HepG2 (cell line): ENCODE data around the gene METTL16. TPM values are rescaled to one million over a fixed set of nuclear protein-coding genes. Genes with fewer than 3 reads are reported as not detected.
A peak's percentile ranks its signal among the peaks of the same experiment; 100 is the strongest.

ENCODE experiments used
- ARNTL ChIP-seq: sonication (generic); formaldehyde crosslinking; IDR thresholded peaks from 2 replicates; pipeline ENCODE4 v1.4.0; 2020; ENCODE audit warnings: mild to moderate bottlenecking, missing genetic modification reagents
- BRCA1 ChIP-seq: sonication (generic); formaldehyde crosslinking; IDR thresholded peaks from 2 replicates; pipeline ENCODE4 v1.4.0; 2020; ENCODE audit warnings: missing genetic modification reagents
- DNMT3B ChIP-seq: conservative IDR thresholded peaks from 2 replicates; pipeline ENCODE4 v1.6.1; 2016; ENCODE audit warnings: missing biosample characterization, control low read depth
- HMG20A ChIP-seq: IDR thresholded peaks from 2 replicates; pipeline ENCODE4 v1.6.1; 2016; ENCODE audit warnings: borderline replicate concordance
- KAT2B ChIP-seq: fragments of 150-350 bp; IDR thresholded peaks from 2 replicates; pipeline ENCODE4 v1.6.1; 2014; ENCODE audit warnings: low read depth, low read length, borderline replicate concordance
- MIXL1 ChIP-seq: IDR thresholded peaks from 2 replicates; pipeline ENCODE4 v1.6.1; 2016
- POLR2A ChIP-seq, 2 experiments: IDR thresholded peaks; 2 replicates each; pipeline ENCODE4 v1.6.1; 2011; ENCODE audit warnings: low read depth in 2 of 2, low read length in 2 of 2, mild to moderate bottlenecking in 1 of 2, moderate library complexity in 1 of 2; ENCODE audit not compliant: insufficient read depth in 1 of 2
- RBM22 ChIP-seq: fragments of 200-400 bp; formaldehyde crosslinking; optimal IDR thresholded peaks from 2 replicates; pipeline ENCODE3; 2017; ENCODE audit warnings: mild to moderate bottlenecking, low read length, moderate library complexity
- SOX13 ChIP-seq, 3 experiments: fragments of 450-650 bp in 1 of 3; sonication (generic) in 1 of 3; formaldehyde crosslinking in 1 of 3; IDR thresholded peaks in 2 of 3; conservative IDR thresholded peaks in 1 of 3; 2 replicates each; pipeline versions ENCODE4 v1.5.0 to v1.6.1; 2016 to 2020; ENCODE audit warnings: antibody characterized with exemption in 1 of 3, mild to moderate bottlenecking in 1 of 3, missing compliant biosample characterization in 1 of 3, missing genetic modification reagents in 1 of 3, moderate library complexity in 1 of 3
- ZNF142 ChIP-seq: sonication (generic); formaldehyde crosslinking; IDR thresholded peaks from 2 replicates; pipeline ENCODE4 v1.4.0; 2020; ENCODE audit warnings: missing genetic modification reagents
- ZNF335 ChIP-seq: sonication (generic); formaldehyde crosslinking; IDR thresholded peaks from 2 replicates; pipeline ENCODE4 v1.4.0; 2020; ENCODE audit warnings: missing genetic modification reagents
- ZNF547 ChIP-seq: sonication (generic); formaldehyde crosslinking; IDR thresholded peaks from 2 replicates; pipeline ENCODE4 v1.5.1; 2020; ENCODE audit warnings: mild to moderate bottlenecking, missing genetic modification reagents
- ZNF549 ChIP-seq: sonication (generic); formaldehyde crosslinking; IDR thresholded peaks from 2 replicates; pipeline ENCODE4 v1.5.0; 2020; ENCODE audit warnings: missing genetic modification reagents
- ZNF761 ChIP-seq: sonication (generic); formaldehyde crosslinking; conservative IDR thresholded peaks from 2 replicates; pipeline ENCODE4 v1.4.0; 2020; ENCODE audit warnings: mild to moderate bottlenecking, missing genetic modification reagents
- ZNF768 ChIP-seq: sonication (generic); formaldehyde crosslinking; IDR thresholded peaks from 2 replicates; pipeline ENCODE4 v1.4.0; 2020; ENCODE audit warnings: missing genetic modification reagents
- ZNF776 ChIP-seq: sonication (generic); formaldehyde crosslinking; IDR thresholded peaks from 2 replicates; pipeline ENCODE4 v1.4.0; 2020; ENCODE audit warnings: mild to moderate bottlenecking, missing genetic modification reagents
- ZNF777 ChIP-seq: sonication (generic); formaldehyde crosslinking; IDR thresholded peaks from 2 replicates; pipeline ENCODE4 v1.4.0; 2020; ENCODE audit warnings: missing genetic modification reagents
- ZNF816 ChIP-seq: sonication (generic); formaldehyde crosslinking; IDR thresholded peaks from 2 replicates; pipeline ENCODE4 v1.8.0; 2022; ENCODE audit warnings: missing genetic modification reagents, mild to moderate bottlenecking, borderline replicate concordance
- ZNF878 ChIP-seq: sonication (generic); formaldehyde crosslinking; IDR thresholded peaks from 2 replicates; pipeline ENCODE4 v1.8.1; 2023; ENCODE audit warnings: mild to moderate bottlenecking, missing genetic modification reagents, moderate library complexity
- polyA plus RNA-seq, 8 experiments: library from polyadenylated mRNA; depleted of rRNA in 3 of 8; stranded (reverse) in 7 of 8; unstranded in 1 of 8; fragments of >200 nt; fragmentation: Illumina TruSeq in 4 of 8; extraction: Trizol in 4 of 8; gene quantifications; 2 replicates each; pipeline versions ENCODE4 v1.2.1 to v1.2.3, GENCODE V29; 2011 to 2016; ENCODE audit warnings: low read depth in 4 of 8, missing spikeins in 1 of 8, mixed read lengths in 1 of 8; ENCODE audit not compliant: insufficient read depth in 1 of 8
- total RNA-seq, 5 experiments: library from RNA; depleted of rRNA; stranded (reverse); fragments of >200 nt; fragmentation: Illumina TruSeq; extraction: Trizol; gene quantifications; 2 replicates each; pipeline ENCODE4 v1.2.3, GENCODE V29; 2016; ENCODE audit warnings: low read depth in 1 of 5
- TF ChIP-seq, protein P1 (sequence below): sonication (generic); IDR thresholded peaks from 2 replicates; pipeline ENCODE4 v1.6.1; 2016; ENCODE audit warnings: low read depth, borderline replicate concordance
- TF ChIP-seq, protein P2 (sequence below): sonication (generic); formaldehyde crosslinking; conservative IDR thresholded peaks from 2 replicates; pipeline ENCODE4 v1.8.0; 2022; ENCODE audit warnings: low read depth, missing genetic modification reagents

The METTL16 gene
- total and polyA plus RNA-seq, 2 of the 13 experiments (the other 11 are each of a cell fraction or from before 2014, with no cell fraction given), result 11.6 to 18.5 TPM

GRCh38 chr17:2511462-2512369 lies at the start of gene METTL16 (continued):
- TF ChIP-seq ZNF816 (CRISPR knock-in tag), result 0 out of 2 replicates have a peak, but pooled peaks have one; percentile 51
- TF ChIP-seq POLR2A (IDR thresholded peaks at IDR 0.05; ENCODE audit: insufficient read depth in 1 of 2, low read depth in 2 of 2, low read length in 2 of 2), result peak; percentile 80 to 92
- no peak; the same call in 1 of the 2 replicates for TF ChIP-seq ZNF878
- no peak; the same call in 1 of the 2 replicates for TF ChIP-seq HMG20A
- TF ChIP-seq ZNF549 (CRISPR knock-in tag), result no peak
- TF ChIP-seq SOX13 (IDR thresholded peaks at IDR 0.05), result 0 out of 2 replicates have a peak, but pooled peaks have one; percentile 25
- TF ChIP-seq SOX13 (CRISPR knock-in tag; conservative IDR thresholded peaks at IDR 0.05 in 1 of 2, IDR thresholded peaks at IDR 0.05 in 1 of 2), result no peak
- TF ChIP-seq ARNTL, result no peak
- peak; percentile 55 for TF ChIP-seq ZNF777
- no peak; the same call in 1 of the 2 replicates for TF ChIP-seq ZNF335 (CRISPR knock-in tag)
- no peak for TF ChIP-seq ZNF761
- no peak for TF ChIP-seq ZNF776
- no peak for TF ChIP-seq ZNF547 (CRISPR knock-in tag)
- no peak for TF ChIP-seq KAT2B
- TF ChIP-seq ZNF768 (CRISPR knock-in tag), result no peak
- TF ChIP-seq, protein P1, sequence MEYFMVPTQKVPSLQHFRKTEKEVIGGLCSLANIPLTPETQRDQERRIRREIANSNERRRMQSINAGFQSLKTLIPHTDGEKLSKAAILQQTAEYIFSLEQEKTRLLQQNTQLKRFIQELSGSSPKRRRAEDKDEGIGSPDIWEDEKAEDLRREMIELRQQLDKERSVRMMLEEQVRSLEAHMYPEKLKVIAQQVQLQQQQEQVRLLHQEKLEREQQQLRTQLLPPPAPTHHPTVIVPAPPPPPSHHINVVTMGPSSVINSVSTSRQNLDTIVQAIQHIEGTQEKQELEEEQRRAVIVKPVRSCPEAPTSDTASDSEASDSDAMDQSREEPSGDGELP, result no peak; the same call in 1 of the 2 replicates
- no peak for TF ChIP-seq BRCA1 (CRISPR knock-in tag)
- TF ChIP-seq RBM22, result no peak
- TF ChIP-seq, protein P2, sequence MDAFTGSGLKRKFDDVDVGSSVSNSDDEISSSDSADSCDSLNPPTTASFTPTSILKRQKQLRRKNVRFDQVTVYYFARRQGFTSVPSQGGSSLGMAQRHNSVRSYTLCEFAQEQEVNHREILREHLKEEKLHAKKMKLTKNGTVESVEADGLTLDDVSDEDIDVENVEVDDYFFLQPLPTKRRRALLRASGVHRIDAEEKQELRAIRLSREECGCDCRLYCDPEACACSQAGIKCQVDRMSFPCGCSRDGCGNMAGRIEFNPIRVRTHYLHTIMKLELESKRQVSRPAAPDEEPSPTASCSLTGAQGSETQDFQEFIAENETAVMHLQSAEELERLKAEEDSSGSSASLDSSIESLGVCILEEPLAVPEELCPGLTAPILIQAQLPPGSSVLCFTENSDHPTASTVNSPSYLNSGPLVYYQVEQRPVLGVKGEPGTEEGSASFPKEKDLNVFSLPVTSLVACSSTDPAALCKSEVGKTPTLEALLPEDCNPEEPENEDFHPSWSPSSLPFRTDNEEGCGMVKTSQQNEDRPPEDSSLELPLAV (CRISPR knock-in tag), result no peak
- TF ChIP-seq ZNF142, result no peak; the same call in 1 of the 2 replicates
- peak; percentile 43; the same call in 1 of the 2 replicates for TF ChIP-seq MIXL1 (CRISPR knock-in tag)
- TF ChIP-seq DNMT3B (CRISPR knock-in tag), result peak; percentile 92; the same call in 1 of the 2 replicates
